Central memory CD4-positive, alpha-beta T cell (primary cell): ENCODE measurements around the gene RBM10.

Experiments used
- DNase-seq: peaks from one replicate; pipeline ENCODE4 v3.0.0; 2022

The RBM10 gene

GRCh38 chrX:47146936-47147859, 2.2 kb downstream of the RBM10 start:
- no peak for DNase-seq

- no peak for DNase-seq
These were observed 3.9 kb downstream of the RBM10 start for GRCh38 chrX:47148946-47149345.

- no peak for DNase-seq
These were observed 6.4 kb downstream of the RBM10 start for GRCh38 chrX:47151435-47151834.

GRCh38 chrX:47156611-47157520, 11.8 kb downstream of the RBM10 start:
- DNase-seq, result no peak

GRCh38 chrX:47158131-47158530, 13.1 kb downstream of the RBM10 start:
- DNase-seq, result no peak

- no peak for DNase-seq
These were observed 13.8 kb downstream of the RBM10 start for GRCh38 chrX:47158781-47159180.

- no peak for DNase-seq
These were observed 15.8 kb downstream of the RBM10 start for GRCh38 chrX:47160781-47161180.

GRCh38 chrX:47162927-47163583, 18.0 kb downstream of the RBM10 start:
- DNase-seq, result no peak

- no peak for DNase-seq
These were observed 19.4 kb downstream of the RBM10 start for GRCh38 chrX:47164420-47164819.

- DNase-seq, result no peak
These were observed 21.1 kb downstream of the RBM10 start for GRCh38 chrX:47166126-47166525.

- no peak for DNase-seq
These were observed 23.6 kb downstream of the RBM10 start for GRCh38 chrX:47168495-47169073.

- no peak for DNase-seq
These were observed 24.3 kb downstream of the RBM10 start for GRCh38 chrX:47169273-47169672.

GRCh38 chrX:47169726-47170515, 24.9 kb downstream of the RBM10 start:
- no peak for DNase-seq

- no peak for DNase-seq
These were observed 26.1 kb downstream of the RBM10 start for GRCh38 chrX:47170861-47171692.

- DNase-seq, result no peak
These were observed 27.0 kb downstream of the RBM10 start for GRCh38 chrX:47171996-47172395.

- DNase-seq, result no peak
These were observed 27.5 kb downstream of the RBM10 start for GRCh38 chrX:47172549-47172948.

GRCh38 chrX:47172971-47173792, 28.2 kb downstream of the RBM10 start:
- DNase-seq, result no peak

- DNase-seq, result no peak
These were observed 29.4 kb downstream of the RBM10 start for GRCh38 chrX:47174376-47174775.

GRCh38 chrX:47174846-47175587, 30.0 kb downstream of the RBM10 start:
- DNase-seq, result no peak
